Astrocyte (in vitro differentiated cells and primary cell): Measurements from ENCODE around the gene AKAP8L. TPM values are rescaled to one million over a fixed set of nuclear protein-coding genes. Genes with fewer than 3 reads are reported as not detected.

Source experiments
- DNase-seq: peaks from one replicate; pipeline ENCODE4 v3.0.0-alpha.2; 2010; ENCODE audit warnings: low read depth
- FAIRE-seq: peaks from 2 replicates; lab custom pipeline; 2011; peaks lifted over from hg19 to GRCh38; lab: Jason Lieb, UNC
- H2AFZ ChIP-seq: 2 replicates; pipeline ENCODE4 v1.6.0; 2012; ENCODE audit warnings: low read depth, low read length, inconsistent platforms
- H3K27ac ChIP-seq: 2 replicates; pipeline ENCODE4 v1.5.1; 2011; ENCODE audit warnings: low read depth, low read length, inconsistent platforms
- H3K27me3 ChIP-seq: 2 replicates; pipeline ENCODE4 v1.6.0; 2011; ENCODE audit warnings: low read length, inconsistent platforms; ENCODE audit not compliant: insufficient read depth
- H3K36me3 ChIP-seq: 2 replicates; pipeline ENCODE4 v1.5.1; 2011; ENCODE audit warnings: low read length, inconsistent platforms; ENCODE audit not compliant: insufficient read depth
- H3K4me1 ChIP-seq: 2 replicates; pipeline ENCODE4 v1.5.1; 2011; ENCODE audit warnings: low read length, inconsistent platforms; ENCODE audit not compliant: insufficient read depth
- H3K4me2 ChIP-seq: 2 replicates; pipeline ENCODE4 v1.6.0; 2012; ENCODE audit warnings: low read length, inconsistent platforms
- H3K4me3 ChIP-seq: 2 replicates; pipeline ENCODE4 v1.5.1; 2011; ENCODE audit warnings: low read depth, mild to moderate bottlenecking, low read length, inconsistent platforms; ENCODE audit not compliant: insufficient read depth
- H3K79me2 ChIP-seq: 2 replicates; pipeline ENCODE4 v1.6.0; 2012; ENCODE audit warnings: mild to moderate bottlenecking, low read length, inconsistent platforms; ENCODE audit not compliant: insufficient read depth
- H3K9ac ChIP-seq: 2 replicates; pipeline ENCODE4 v1.6.0; 2012; ENCODE audit warnings: mild to moderate bottlenecking, low read length, inconsistent platforms
- H3K9me3 ChIP-seq: 2 replicates; pipeline ENCODE4 v1.5.1; 2012; ENCODE audit warnings: low read depth, mild to moderate bottlenecking, low read length, inconsistent platforms; ENCODE audit not compliant: insufficient read depth
- H4K20me1 ChIP-seq: 2 replicates; pipeline ENCODE4 v1.6.0; 2012; ENCODE audit warnings: low read length, inconsistent platforms; ENCODE audit not compliant: insufficient read depth
- H3K27ac Mint-ChIP-seq: one replicate; pipeline ENCODE4 v1.8.0; 2021; ENCODE audit warnings: mild to moderate bottlenecking, mixed read lengths; ENCODE audit not compliant: unreplicated experiment
- H3K27me3 Mint-ChIP-seq: one replicate; pipeline ENCODE4 v1.8.0; 2021; ENCODE audit warnings: low read depth, mixed read lengths; ENCODE audit not compliant: unreplicated experiment
- H3K36me3 Mint-ChIP-seq: one replicate; pipeline ENCODE4 v1.8.0; 2021; ENCODE audit warnings: low read depth, mixed read lengths; ENCODE audit not compliant: unreplicated experiment
- H3K4me1 Mint-ChIP-seq: one replicate; pipeline ENCODE4 v1.8.0; 2021; ENCODE audit warnings: low read depth, mixed read lengths; ENCODE audit not compliant: unreplicated experiment
- H3K4me3 Mint-ChIP-seq: one replicate; pipeline ENCODE4 v1.8.0; 2021; ENCODE audit warnings: mild to moderate bottlenecking, moderate library complexity, mixed read lengths; ENCODE audit not compliant: unreplicated experiment
- H3K9me3 Mint-ChIP-seq: one replicate; pipeline ENCODE4 v1.8.0; 2021; ENCODE audit warnings: mild to moderate bottlenecking, mixed read lengths; ENCODE audit not compliant: unreplicated experiment
- CTCF ChIP-seq: IDR thresholded peaks from 2 replicates; pipeline ENCODE4 v1.5.1; 2011; ENCODE audit warnings: low read depth, mild to moderate bottlenecking, inconsistent platforms, low read length, moderate library complexity; ENCODE audit not compliant: insufficient read depth
- EZH2 ChIP-seq: IDR thresholded peaks from 2 replicates; pipeline ENCODE4 v1.6.1; 2012; ENCODE audit warnings: mild to moderate bottlenecking, low read length, inconsistent platforms; ENCODE audit not compliant: insufficient read depth
- total RNA-seq: library from RNA; stranded (reverse); gene quantifications from 2 replicates; pipeline ENCODE4 v1.2.1, GENCODE V29; 2021

AKAP8L gene
- total RNA-seq, 1 donor from 2014 or later = 101 TPM

GRCh38 chr19:15400521-15401396, 18.0 kb downstream of the AKAP8L start:
- no peaks in the 10 kb centered on the region for H3K27me3 ChIP-seq
- FAIRE-seq (no peak), DNase-seq (no peak)
- no peaks in the 10 kb centered on the region for H3K4me1 ChIP-seq
- H3K4me3 ChIP-seq = no peak overlapping the region
- H3K9ac ChIP-seq = no peak overlapping the region
- Mint-ChIP-seq H3K9me3 (no peaks in the 10 kb centered on the region), H3K36me3 (peaks cover 18% of the 10 kb centered on the region), H3K4me3 (no peak overlapping the region), H3K4me1 (peaks cover 10% of the 10 kb centered on the region), H3K27ac (no peak overlapping the region), H3K27me3 (no peaks in the 10 kb centered on the region)
- peaks cover 88% of the 10 kb centered on the region for H4K20me1 ChIP-seq
- no peaks in the 10 kb centered on the region for H3K9me3 ChIP-seq
- peaks cover 24% of the 10 kb centered on the region for H3K36me3 ChIP-seq
- H2AFZ ChIP-seq = no peak overlapping the region
- no peak overlapping the region for H3K4me2 ChIP-seq
- TF ChIP-seq CTCF (no peak), EZH2 (no peak)
- no peak overlapping the region for H3K27ac ChIP-seq
- H3K79me2 ChIP-seq = peaks cover 78% of the 10 kb centered on the region

- peaks cover 79% of the 10 kb centered on the region for H4K20me1 ChIP-seq
- Mint-ChIP-seq H3K27me3 (no peaks in the 10 kb centered on the region), H3K27ac (no peak overlapping the region), H3K4me1 (peaks cover 6% of the 10 kb centered on the region), H3K9me3 (no peaks in the 10 kb centered on the region), H3K4me3 (no peak overlapping the region), H3K36me3 (peaks cover 18% of the 10 kb centered on the region)
- H3K4me1 ChIP-seq = no peaks in the 10 kb centered on the region
- H3K9ac ChIP-seq = no peak overlapping the region
- H3K4me3 ChIP-seq = no peak overlapping the region
- H3K9me3 ChIP-seq = no peaks in the 10 kb centered on the region
- no peak overlapping the region for H3K4me2 ChIP-seq
- FAIRE-seq (no peak), DNase-seq (no peak)
- H3K27ac ChIP-seq = no peak overlapping the region
- H3K27me3 ChIP-seq = no peaks in the 10 kb centered on the region
- no peak overlapping the region for H2AFZ ChIP-seq
- peaks cover 24% of the 10 kb centered on the region for H3K36me3 ChIP-seq
- TF ChIP-seq CTCF = no peak
- TF ChIP-seq EZH2 = no peak
- H3K79me2 ChIP-seq = peaks cover 67% of the 10 kb centered on the region
Observed at GRCh38 chr19:15399635-15400034, 19.2 kb downstream of the AKAP8L start.

GRCh38 chr19:15399234-15399515, 19.6 kb downstream of the AKAP8L start:
- peaks cover 24% of the 10 kb centered on the region for H3K36me3 ChIP-seq

More at GRCh38 chr19:15399234-15399515, 19.6 kb downstream of the AKAP8L start:
- H3K79me2 ChIP-seq = peaks cover 63% of the 10 kb centered on the region
- H3K9me3 Mint-ChIP-seq = no peaks in the 10 kb centered on the region
- TF ChIP-seq EZH2 (no peak), CTCF (no peak)
- no peaks in the 10 kb centered on the region for H3K9me3 ChIP-seq
- H3K36me3 Mint-ChIP-seq = peaks cover 18% of the 10 kb centered on the region
- H3K27me3 Mint-ChIP-seq = no peaks in the 10 kb centered on the region
- peaks cover 79% of the 10 kb centered on the region for H4K20me1 ChIP-seq
- H3K4me1 Mint-ChIP-seq = peaks cover 1% of the 10 kb centered on the region
- no peak overlapping the region for H3K27ac ChIP-seq
- H3K27me3 ChIP-seq = no peaks in the 10 kb centered on the region
- H3K4me3 ChIP-seq = no peak overlapping the region
- no peak overlapping the region for H3K9ac ChIP-seq
- no peak overlapping the region for H2AFZ ChIP-seq
- DNase-seq (no peak), FAIRE-seq (no peak)
- no peak overlapping the region for H3K27ac Mint-ChIP-seq
- no peak overlapping the region for H3K4me3 Mint-ChIP-seq
- no peak overlapping the region for H3K4me2 ChIP-seq
- no peaks in the 10 kb centered on the region for H3K4me1 ChIP-seq
